ENCODE measurements around the gene ANO7. TPM values are rescaled to one million over a fixed set of nuclear protein-coding genes. Genes with fewer than 3 reads are reported as not detected.

ANO7 gene
- total RNA-seq, 1 experiment from 2014 or later: 5.2 TPM

- Histone ChIP-seq H2BK5ac (ENCODE audit: insufficient read length, low read length) (no peak overlapping the region), H3K4me2 (ENCODE audit: insufficient read depth, insufficient read length, low read length) (no peak overlapping the region), H4K8ac (replicated peaks; ENCODE audit: insufficient read length, low read depth, low read length) (no peak overlapping the region), H3K56ac (ENCODE audit: insufficient read length, low read depth, low read length) (no peak overlapping the region), H3K9ac (ENCODE audit: extremely low read depth, insufficient read length, low read length) (no peak overlapping the region), H2AK5ac (ENCODE audit: insufficient read length, low read length) (no peak overlapping the region), H3K79me2 (ENCODE audit: insufficient read depth, low read length) (no peaks in the 10 kb centered on the region), H3K27me3 (ENCODE audit: insufficient read depth, low read length) (no peaks in the 10 kb centered on the region), H2BK12ac (ENCODE audit: insufficient read length, low read depth, low read length) (no peak overlapping the region), H3K4me1 (ENCODE audit: insufficient read depth, low read length) (no peaks in the 10 kb centered on the region), H3K4ac (ENCODE audit: low read depth, low read length) (no peak overlapping the region), H3K9me3 (ENCODE audit: control insufficient read depth, low read depth, low read length) (no peaks in the 10 kb centered on the region), H2BK15ac (ENCODE audit: low read depth, low read length) (no peak overlapping the region), H3K18ac (ENCODE audit: insufficient read length, low read depth, low read length) (no peak overlapping the region), H4K91ac (ENCODE audit: insufficient read length, low read depth, low read length) (no peak overlapping the region), H2BK120ac (ENCODE audit: low read depth, low read length, poor library complexity, severe bottlenecking) (no peak overlapping the region), H3K79me1 (ENCODE audit: insufficient read depth, low read depth, low read length, poor library complexity, severe bottlenecking) (no peaks in the 10 kb centered on the region), H4K5ac (ENCODE audit: insufficient read length, low read depth, low read length) (no peak overlapping the region), H2BK20ac (ENCODE audit: low read depth, low read length, poor library complexity, severe bottlenecking) (no peak overlapping the region), H3K27ac (ENCODE audit: insufficient read length, low read depth, low read length) (no peak overlapping the region), H3K14ac (ENCODE audit: insufficient read depth, low read length) (no peak overlapping the region), H2AFZ (ENCODE audit: low read length) (no peak overlapping the region), H3T11ph (ENCODE audit: low read length) (no peak overlapping the region), H3K23me2 (ENCODE audit: insufficient read length, low read depth, low read length, poor library complexity, severe bottlenecking) (no peaks in the 10 kb centered on the region), H3K23ac (ENCODE audit: insufficient read length, low read depth, low read length) (no peak overlapping the region), H4K20me1 (ENCODE audit: control insufficient read depth, insufficient read depth, insufficient read length) (no peaks in the 10 kb centered on the region)
- peaks cover 8 to 13% of the 10 kb centered on the region in 2 experiments for H3K4me1 Mint-ChIP-seq
- no peaks in the 10 kb centered on the region for H3K36me3 Mint-ChIP-seq (ENCODE audit: insufficient read depth in 1 of 3, low read depth in 3 of 3)
- TF ChIP-seq CTCF (conservative IDR thresholded peaks at IDR 0.05): no peak
- H3K9me3 Mint-ChIP-seq: no peaks in the 10 kb centered on the region
- peak; percentile 28 for DNase-seq
- no CpG with 5 or more reads among the region's 19 CpGs for WGBS (ENCODE audit: extremely low coverage, insufficient read length, low lambda C conversion rate)
- no peak overlapping the region for H3K27ac Mint-ChIP-seq
- H3K4me3 Mint-ChIP-seq: no peak overlapping the region
- H3K27me3 Mint-ChIP-seq (ENCODE audit: low read depth): no peaks in the 10 kb centered on the region
These were observed 2.0 kb downstream of the ANO7 start for GRCh38 chr2:241190291-241190981.
